AG04450 (cell line): ENCODE results near the gene TRIM33. TPM values are rescaled to one million over a fixed set of nuclear protein-coding genes. Genes with fewer than 3 reads are reported as not detected.
"Not testable (repeated sequence)": the region's sequence is repeated elsewhere in the genome, so short reads cannot be mapped to it uniquely, and the experiment has no call there.

Experiments used
- CTCF ChIA-PET: fragments of 300-600, 350-600 bp; formaldehyde crosslinking; extraction: SDS; loops from one replicate; lab custom pipeline; 2022; ENCODE audit warnings: antibody characterized with exemption, inconsistent platforms; lab: Charles Lee
- POLR2A ChIA-PET: fragments of 350-600 bp; formaldehyde crosslinking; extraction: SDS; loops from one replicate; lab custom pipeline; 2021; ENCODE audit warnings: antibody characterized with exemption, inconsistent platforms; lab: Yijun Ruan, JAX
- DNase-seq: peaks from one replicate; pipeline ENCODE4 v3.0.0-alpha.2; 2011; ENCODE audit warnings: low read depth, low spot score
- H3K27ac ChIP-seq: one replicate; pipeline ENCODE4 v1.5.1; 2012; ENCODE audit warnings: low read depth, low read length, control low read depth
- H3K27me3 ChIP-seq: one replicate; pipeline ENCODE4 v1.6.0; 2012; ENCODE audit warnings: low read length; ENCODE audit not compliant: control insufficient read depth, insufficient read depth
- H3K4me3 ChIP-seq: 2 replicates; pipeline ENCODE4 v1.5.1; 2011; ENCODE audit warnings: mild to moderate bottlenecking, low read depth, low read length, control low read depth
- H3K9me3 ChIP-seq: 2 replicates; pipeline ENCODE4 v1.5.1; 2012; ENCODE audit warnings: low read length; ENCODE audit not compliant: control insufficient read depth, insufficient read depth
- CTCF ChIP-seq: IDR thresholded peaks from 2 replicates; pipeline ENCODE4 v1.5.1; 2011; ENCODE audit warnings: low read depth, low read length, control low read depth, inconsistent platforms
- polyA plus RNA-seq: library from polyadenylated mRNA; depleted of rRNA; stranded (reverse); fragments of >200 nt; gene quantifications from 2 replicates; pipeline ENCODE4 v1.2.3, GENCODE V29; 2011

Gene TRIM33
- polyA plus RNA-seq, 1 experiment: 21.1 TPM

DNA sequence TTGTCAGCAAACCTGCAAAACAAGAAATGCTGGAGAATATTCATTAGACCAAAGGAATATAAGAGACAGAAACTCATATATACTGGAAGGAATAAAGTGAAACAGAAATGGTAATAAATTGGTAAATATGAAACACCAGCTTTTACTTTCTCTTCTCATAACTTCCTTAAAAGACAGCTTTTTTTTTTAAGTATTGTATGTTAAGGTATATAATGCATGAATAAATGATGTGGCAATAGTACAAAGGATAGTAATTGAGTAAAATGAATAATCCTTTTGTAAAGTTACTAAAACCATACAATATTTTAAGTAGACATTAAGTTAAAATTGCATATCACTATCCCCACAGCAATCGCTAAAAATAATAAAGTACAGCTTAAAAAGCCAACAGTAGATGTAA is 64.8 kb downstream of the TRIM33 start:
- Histone ChIP-seq H3K27me3 (no peaks in the 10 kb centered on the region), H3K9me3 (no peaks in the 10 kb centered on the region), H3K27ac (no peak overlapping the region), H3K4me3 (no peak overlapping the region)
- no peak for DNase-seq
- no peak for TF ChIP-seq CTCF
- ChIA-PET POLR2A (no interaction called here), CTCF (interaction anchor here (1.3 kb wide), 1 partner anchor 18 kb away, joined by 4 read pairs; no protein-coding TSS in a partner anchor)

DNA sequence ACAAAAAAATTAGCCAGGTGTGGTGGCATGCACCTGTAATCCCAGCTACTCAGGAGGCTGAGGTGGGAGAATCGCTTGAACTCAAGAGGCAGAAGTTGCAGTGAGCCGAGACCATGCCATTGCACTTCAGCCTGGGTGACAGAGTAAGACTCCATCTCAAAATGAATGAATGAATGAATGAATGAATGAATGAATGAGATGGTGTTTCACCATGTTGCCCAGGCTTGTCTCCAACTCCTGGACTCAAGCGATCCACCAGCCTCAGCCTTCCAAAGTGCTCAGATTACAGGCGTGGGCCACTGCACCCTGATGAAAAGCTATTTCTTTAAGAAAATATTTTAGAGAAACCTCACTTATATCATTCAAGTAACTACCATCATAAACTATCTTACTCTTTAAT is 67.8 kb downstream of the TRIM33 start:
- not testable (repeated sequence) for H3K9me3 ChIP-seq, H3K27me3 ChIP-seq, DNase-seq, H3K27ac ChIP-seq, H3K4me3 ChIP-seq
- ChIA-PET POLR2A (interaction anchor here (0.6 kb wide), 1 partner anchor 10 kb away, joined by 3 read pairs; no protein-coding TSS in a partner anchor), CTCF (interaction anchor here (0.6 to 1.4 kb wide), 5 partner anchors 15 to 417 kb away, joined by 3 to 6 read pairs (median 3); no protein-coding TSS in a partner anchor)

DNA sequence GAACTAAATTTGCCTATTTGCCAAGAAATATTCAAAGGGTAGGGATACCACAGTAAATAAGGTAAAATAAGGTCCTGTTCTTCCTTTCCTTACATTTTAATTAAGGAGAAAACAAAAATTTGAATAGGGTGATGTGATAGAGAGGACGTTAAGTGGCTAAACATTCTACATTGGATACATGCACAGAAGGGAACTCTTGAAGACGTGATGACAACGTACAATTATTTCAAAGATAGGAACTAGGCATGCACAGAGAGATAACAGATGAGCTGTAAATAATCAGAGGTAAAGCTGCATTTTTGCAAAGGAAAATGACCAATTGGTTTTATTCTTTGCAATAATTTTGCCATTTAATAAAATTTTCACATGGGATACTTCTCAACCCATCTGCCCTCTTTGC is 69.7 kb downstream of the TRIM33 start:
- POLR2A ChIA-PET: no interaction called here
- Histone ChIP-seq H3K4me3 (no peak overlapping the region), H3K27me3 (no peaks in the 10 kb centered on the region), H3K27ac (no peak overlapping the region), H3K9me3 (no peaks in the 10 kb centered on the region)
- CTCF ChIA-PET: interaction anchor here (0.9 to 1.4 kb wide), 3 partner anchors 13 to 95 kb away, joined by 3 to 10 read pairs (median 3); no protein-coding TSS in a partner anchor
- TF ChIP-seq CTCF: no peak
- DNase-seq: no peak

GRCh38 chr1:114439369-114439768 is 71.6 kb downstream of the TRIM33 start:
- Histone ChIP-seq H3K27ac (no peak overlapping the region), H3K27me3 (no peaks in the 10 kb centered on the region), H3K4me3 (no peak overlapping the region), H3K9me3 (no peaks in the 10 kb centered on the region)
- no peak for TF ChIP-seq CTCF
- ChIA-PET CTCF (interaction anchor here (2.0 kb wide), 1 partner anchor 93 kb away, joined by 6 read pairs; no protein-coding TSS in a partner anchor), POLR2A (no interaction called here)
- no peak for DNase-seq

DNA sequence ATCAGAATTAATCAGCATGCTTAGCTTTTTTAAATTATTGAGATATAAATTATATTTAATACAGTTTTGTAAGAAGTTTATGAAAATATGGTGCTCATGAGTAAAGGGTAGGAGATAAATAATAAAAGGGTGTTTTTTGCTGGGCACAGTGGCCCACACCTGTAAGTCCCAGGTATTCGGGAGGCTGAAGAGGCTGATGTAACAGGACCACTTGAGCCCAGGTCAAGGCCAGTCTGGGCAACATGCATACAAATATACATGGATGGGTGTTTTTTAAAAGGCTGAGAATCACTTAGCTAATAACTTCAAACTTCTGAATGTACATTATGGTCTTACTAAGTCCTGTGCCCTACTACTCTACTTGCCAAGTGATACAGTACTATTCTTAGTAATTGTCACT is 73.2 kb downstream of the TRIM33 start:
- H3K27me3 ChIP-seq: no peaks in the 10 kb centered on the region
- H3K9me3 ChIP-seq: no peaks in the 10 kb centered on the region
- DNase-seq: no peak
- H3K27ac ChIP-seq: no peak overlapping the region
- CTCF ChIA-PET: interaction anchor here (2.0 to 2.5 kb wide), 2 partner anchors 10 to 91 kb away, joined by 6 to 8 read pairs; no protein-coding TSS in a partner anchor
- no peak overlapping the region for H3K4me3 ChIP-seq
- no peak for TF ChIP-seq CTCF
- POLR2A ChIA-PET: no interaction called here
